HepG2 (cell line): ENCODE results near the gene YY1. TPM values are rescaled to one million over a fixed set of nuclear protein-coding genes. Genes with fewer than 3 reads are reported as not detected.

ENCODE experiments used
- ARID5B ChIP-seq: IDR thresholded peaks from 2 replicates; pipeline ENCODE4 v1.4.0; 2020; ENCODE audit warnings: mild to moderate bottlenecking, missing genetic modification reagents
- FOXK1 ChIP-seq: sonication (generic); formaldehyde crosslinking; IDR thresholded peaks from 2 replicates; pipeline ENCODE4 v1.4.0; 2020; ENCODE audit warnings: low read depth, missing genetic modification reagents, borderline replicate concordance
- JUN ChIP-seq: sonication (generic); formaldehyde crosslinking; IDR thresholded peaks from 2 replicates; pipeline ENCODE4 v1.4.0; 2020; ENCODE audit warnings: mild to moderate bottlenecking, missing genetic modification reagents
- NFRKB ChIP-seq: fragments of 450-650 bp; IDR thresholded peaks from 2 replicates; pipeline ENCODE4 v1.6.1; 2017
- NR2F2 ChIP-seq: IDR thresholded peaks from 2 replicates; pipeline ENCODE4 v1.6.1; 2012; ENCODE audit warnings: low read depth, inconsistent platforms, borderline replicate concordance
- PPARG ChIP-seq: conservative IDR thresholded peaks from 2 replicates; pipeline ENCODE4 v1.6.1; 2016; ENCODE audit warnings: missing biosample characterization, missing genetic modification reagents
- SPEN ChIP-seq: sonication (generic); formaldehyde crosslinking; IDR thresholded peaks from 2 replicates; pipeline ENCODE4 v1.5.1; 2020; ENCODE audit warnings: low read depth, mild to moderate bottlenecking, missing genetic modification reagents
- STAT5B ChIP-seq: sonication (generic); formaldehyde crosslinking; IDR thresholded peaks from 2 replicates; pipeline ENCODE4 v1.4.0; 2020; ENCODE audit warnings: missing genetic modification reagents
- TEAD2 ChIP-seq: sonication (generic); formaldehyde crosslinking; IDR thresholded peaks from 2 replicates; pipeline ENCODE4 v1.9.0; 2021; ENCODE audit warnings: missing genetic modification reagents
- TEAD3 ChIP-seq: optimal IDR thresholded peaks from 2 replicates; pipeline ENCODE3; 2016; ENCODE audit warnings: borderline replicate concordance
- ZBTB38 ChIP-seq: sonication (generic); formaldehyde crosslinking; IDR thresholded peaks from 2 replicates; pipeline ENCODE4 v1.5.1; 2020; ENCODE audit warnings: mild to moderate bottlenecking, missing genetic modification reagents
- ZIK1 ChIP-seq: sonication (generic); formaldehyde crosslinking; IDR thresholded peaks from 2 replicates; pipeline ENCODE4 v1.5.0; 2020; ENCODE audit warnings: mild to moderate bottlenecking, low read depth, missing genetic modification reagents, borderline replicate concordance
- ZNF513 ChIP-seq: sonication (generic); formaldehyde crosslinking; conservative IDR thresholded peaks from 2 replicates; pipeline ENCODE4 v1.5.0; 2020; ENCODE audit warnings: missing genetic modification reagents
- ZNF549 ChIP-seq: sonication (generic); formaldehyde crosslinking; IDR thresholded peaks from 2 replicates; pipeline ENCODE4 v1.5.0; 2020; ENCODE audit warnings: missing genetic modification reagents
- ZNF772 ChIP-seq: sonication (generic); formaldehyde crosslinking; IDR thresholded peaks from 2 replicates; pipeline ENCODE4 v1.5.0; 2020; ENCODE audit warnings: mild to moderate bottlenecking, missing genetic modification reagents
- ZNF773 ChIP-seq: sonication (generic); formaldehyde crosslinking; IDR thresholded peaks from 2 replicates; pipeline ENCODE4 v1.4.0; 2020; ENCODE audit warnings: missing genetic modification reagents, borderline replicate concordance
- ZNF788 ChIP-seq: sonication (generic); formaldehyde crosslinking; IDR thresholded peaks from 2 replicates; pipeline ENCODE4 v1.5.0; 2020; ENCODE audit warnings: mild to moderate bottlenecking, missing genetic modification reagents, borderline replicate concordance
- ZNF850 ChIP-seq: sonication (generic); formaldehyde crosslinking; conservative IDR thresholded peaks from 2 replicates; pipeline ENCODE4 v1.9.0; 2021; ENCODE audit warnings: mild to moderate bottlenecking, missing genetic modification reagents
- polyA plus RNA-seq, 8 experiments: library from polyadenylated mRNA; depleted of rRNA in 3 of 8; stranded (reverse) in 7 of 8; unstranded in 1 of 8; fragments of >200 nt; fragmentation: Illumina TruSeq in 4 of 8; extraction: Trizol in 4 of 8; gene quantifications; 2 replicates each; pipeline versions ENCODE4 v1.2.1 to v1.2.3, GENCODE V29; 2011 to 2016; ENCODE audit warnings: low read depth in 4 of 8, missing spikeins in 1 of 8, mixed read lengths in 1 of 8; ENCODE audit not compliant: insufficient read depth in 1 of 8
- total RNA-seq, 5 experiments: library from RNA; depleted of rRNA; stranded (reverse); fragments of >200 nt; fragmentation: Illumina TruSeq; extraction: Trizol; gene quantifications; 2 replicates each; pipeline ENCODE4 v1.2.3, GENCODE V29; 2016; ENCODE audit warnings: low read depth in 1 of 5
- TF ChIP-seq, protein P1 (sequence below): sonication (generic); formaldehyde crosslinking; IDR thresholded peaks from 2 replicates; pipeline ENCODE4 v1.5.1; 2020; ENCODE audit warnings: mild to moderate bottlenecking, missing genetic modification reagents, moderate library complexity

YY1 gene
- total and polyA plus RNA-seq, 2 of the 13 experiments (the other 11 are each of a cell fraction or from before 2014, with no cell fraction given), result 29.4 to 68.1 TPM

GRCh38 chr14:100290607-100291304 is 51.8 kb downstream of the YY1 start (continued):
- TF ChIP-seq ZIK1 (CRISPR knock-in tag), result peak; percentile 8; the same call in 1 of the 2 replicates
- peak; percentile 78; the same call in 1 of the 2 replicates for TF ChIP-seq ZNF788 (CRISPR knock-in tag)
- TF ChIP-seq NR2F2, result peak; percentile 63; the same call in 1 of the 2 replicates
- TF ChIP-seq ZNF513 (CRISPR knock-in tag), result no peak
- 0 out of 2 replicates have a peak, but pooled peaks have one; percentile 35 for TF ChIP-seq JUN
- TF ChIP-seq SPEN (CRISPR knock-in tag), result peak; percentile 79; the same call in 1 of the 2 replicates
- TF ChIP-seq PPARG (CRISPR knock-in tag), result peak; percentile 94
- TF ChIP-seq STAT5B (CRISPR knock-in tag), result no peak
- peak; percentile 61 for TF ChIP-seq TEAD3 (CRISPR knock-in tag)
- no peak for TF ChIP-seq TEAD2 (CRISPR knock-in tag)
- peak; percentile 79 for TF ChIP-seq ARID5B (CRISPR knock-in tag)
- TF ChIP-seq ZNF772 (CRISPR knock-in tag), result 0 out of 2 replicates have a peak, but pooled peaks have one; percentile 54
- TF ChIP-seq ZNF773 (CRISPR knock-in tag), result no peak
- 0 out of 2 replicates have a peak, but pooled peaks have one; percentile 32 for TF ChIP-seq ZBTB38 (CRISPR knock-in tag)
- TF ChIP-seq, protein P1, sequence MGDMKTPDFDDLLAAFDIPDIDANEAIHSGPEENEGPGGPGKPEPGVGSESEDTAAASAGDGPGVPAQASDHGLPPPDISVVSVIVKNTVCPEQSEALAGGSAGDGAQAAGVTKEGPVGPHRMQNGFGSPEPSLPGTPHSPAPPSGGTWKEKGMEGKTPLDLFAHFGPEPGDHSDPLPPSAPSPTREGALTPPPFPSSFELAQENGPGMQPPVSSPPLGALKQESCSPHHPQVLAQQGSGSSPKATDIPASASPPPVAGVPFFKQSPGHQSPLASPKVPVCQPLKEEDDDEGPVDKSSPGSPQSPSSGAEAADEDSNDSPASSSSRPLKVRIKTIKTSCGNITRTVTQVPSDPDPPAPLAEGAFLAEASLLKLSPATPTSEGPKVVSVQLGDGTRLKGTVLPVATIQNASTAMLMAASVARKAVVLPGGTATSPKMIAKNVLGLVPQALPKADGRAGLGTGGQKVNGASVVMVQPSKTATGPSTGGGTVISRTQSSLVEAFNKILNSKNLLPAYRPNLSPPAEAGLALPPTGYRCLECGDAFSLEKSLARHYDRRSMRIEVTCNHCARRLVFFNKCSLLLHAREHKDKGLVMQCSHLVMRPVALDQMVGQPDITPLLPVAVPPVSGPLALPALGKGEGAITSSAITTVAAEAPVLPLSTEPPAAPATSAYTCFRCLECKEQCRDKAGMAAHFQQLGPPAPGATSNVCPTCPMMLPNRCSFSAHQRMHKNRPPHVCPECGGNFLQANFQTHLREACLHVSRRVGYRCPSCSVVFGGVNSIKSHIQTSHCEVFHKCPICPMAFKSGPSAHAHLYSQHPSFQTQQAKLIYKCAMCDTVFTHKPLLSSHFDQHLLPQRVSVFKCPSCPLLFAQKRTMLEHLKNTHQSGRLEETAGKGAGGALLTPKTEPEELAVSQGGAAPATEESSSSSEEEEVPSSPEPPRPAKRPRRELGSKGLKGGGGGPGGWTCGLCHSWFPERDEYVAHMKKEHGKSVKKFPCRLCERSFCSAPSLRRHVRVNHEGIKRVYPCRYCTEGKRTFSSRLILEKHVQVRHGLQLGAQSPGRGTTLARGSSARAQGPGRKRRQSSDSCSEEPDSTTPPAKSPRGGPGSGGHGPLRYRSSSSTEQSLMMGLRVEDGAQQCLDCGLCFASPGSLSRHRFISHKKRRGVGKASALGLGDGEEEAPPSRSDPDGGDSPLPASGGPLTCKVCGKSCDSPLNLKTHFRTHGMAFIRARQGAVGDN (CRISPR knock-in tag), result peak; percentile 97
- no peak for TF ChIP-seq ZNF549
- no peak for TF ChIP-seq NFRKB
- TF ChIP-seq FOXK1 (CRISPR knock-in tag), result no peak
- no peak for TF ChIP-seq ZNF850 (CRISPR knock-in tag)
